TTC549 (cell line): ENCODE data around the gene SLC6A8.
"Not testable (repeated sequence)": the region's sequence is repeated elsewhere in the genome, so short reads cannot be mapped to it uniquely, and the experiment has no call there.

Experiments used
- FAIRE-seq: peaks from 2 replicates; lab custom pipeline; 2012; peaks lifted over from hg19 to GRCh38; lab: Jason Lieb, UNC

The SLC6A8 gene

GRCh38 chrX:153708415-153708814 lies 20.7 kb downstream of the SLC6A8 start:
- no peak for FAIRE-seq

DNA sequence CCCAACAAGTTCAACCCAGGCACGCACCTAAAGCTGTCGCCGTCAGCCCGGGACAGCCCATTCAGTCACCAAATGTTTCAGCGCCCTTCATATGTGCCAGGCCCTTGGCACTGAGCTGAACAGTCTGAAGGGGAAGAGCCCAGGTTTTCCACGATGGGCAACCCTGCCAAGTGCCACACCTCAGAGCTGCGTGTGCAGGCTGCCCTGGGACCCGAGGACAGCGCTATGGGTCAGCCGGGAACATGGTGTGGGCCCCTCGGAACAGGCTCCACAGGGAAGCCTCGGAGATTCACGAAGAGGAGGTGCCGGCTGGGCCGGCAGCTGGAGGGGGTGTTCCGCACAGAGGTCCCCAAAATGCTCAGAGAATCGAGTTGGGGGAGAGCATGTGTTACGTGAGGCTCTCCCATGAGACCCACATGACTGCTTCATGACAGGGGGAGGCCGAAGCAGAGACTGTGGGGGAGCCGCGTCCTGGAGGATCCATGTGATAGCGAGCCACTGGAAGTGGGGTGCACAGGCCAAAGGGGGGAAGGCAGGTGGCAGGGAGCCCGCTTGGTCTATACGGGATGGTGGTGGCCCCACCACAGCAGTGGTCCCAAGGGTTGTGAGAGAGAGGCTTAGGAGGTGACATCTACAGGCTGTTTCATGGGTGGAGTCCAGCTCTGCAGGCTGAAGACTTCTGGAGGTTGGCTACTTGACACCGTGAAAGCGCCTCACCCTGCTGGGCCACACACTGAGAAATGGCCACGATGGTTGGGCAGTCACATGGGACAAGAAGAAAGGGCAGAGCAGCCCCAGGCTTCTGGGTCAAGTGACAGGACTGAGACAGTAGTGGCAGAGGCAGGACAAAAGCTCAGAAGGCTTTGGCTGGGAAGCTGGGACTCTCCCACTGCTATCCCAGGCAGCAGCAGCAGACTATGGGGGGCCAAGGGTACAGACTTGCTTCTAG lies 22.3 kb downstream of the SLC6A8 start:
- FAIRE-seq, result no peak

DNA sequence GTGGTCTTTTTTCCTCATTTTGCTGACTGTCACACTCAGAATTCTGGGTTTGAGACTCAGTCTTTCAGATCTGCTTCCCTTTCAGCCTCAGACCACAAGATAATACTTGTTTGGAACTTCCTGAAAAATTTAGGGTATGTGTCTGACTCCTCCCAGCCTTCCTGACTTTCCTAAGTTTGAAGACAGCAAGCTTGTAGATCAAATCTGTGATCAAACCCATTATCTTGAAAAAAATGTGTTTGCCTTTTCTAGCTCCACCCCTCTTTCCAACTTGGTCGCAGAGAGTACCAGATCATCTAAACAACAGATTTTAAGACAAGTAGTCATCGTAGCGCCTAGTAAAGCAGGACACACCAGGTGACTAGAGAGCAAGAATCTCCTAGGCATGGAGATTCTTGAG lies 26.5 kb downstream of the SLC6A8 start:
- FAIRE-seq, result no peak

DNA sequence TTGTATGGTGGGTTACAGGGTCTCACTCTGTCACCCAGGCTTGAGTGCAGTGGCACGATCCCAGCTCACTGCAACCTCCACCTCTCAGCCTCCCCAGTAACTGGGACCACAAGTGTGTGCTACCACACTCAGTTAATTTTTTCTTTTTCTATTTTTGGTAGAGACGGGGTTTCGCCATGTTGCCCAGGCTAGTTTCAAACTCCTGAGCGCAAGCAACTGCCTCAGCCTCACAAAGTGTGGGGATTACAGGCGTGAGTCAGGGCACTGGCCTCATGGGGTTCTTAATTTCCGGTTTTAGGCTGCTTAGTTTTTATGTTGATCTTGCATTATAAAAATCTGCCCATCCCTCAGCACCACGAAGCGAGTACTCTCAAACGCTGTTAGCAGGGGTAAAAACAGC lies 29.7 kb downstream of the SLC6A8 start:
- FAIRE-seq, result no peak

DNA sequence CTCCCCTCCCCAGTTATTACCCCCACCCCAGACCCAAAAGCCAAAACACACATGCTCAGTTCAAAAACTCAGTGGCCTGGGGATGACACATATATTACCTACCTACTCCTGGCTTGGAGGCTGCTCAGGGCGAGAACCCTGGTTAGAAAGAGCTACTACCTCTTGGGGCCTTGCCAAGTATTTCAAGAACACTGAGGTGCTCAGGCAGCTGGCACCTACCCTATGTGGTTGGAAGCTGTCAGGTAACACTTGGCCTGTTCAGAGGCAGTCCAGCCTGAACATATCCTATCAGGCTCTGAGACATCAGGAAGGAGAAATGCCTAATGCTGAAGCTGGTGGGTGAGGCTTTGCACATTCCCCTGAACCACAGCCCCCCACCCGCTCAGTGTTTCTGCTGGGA lies 31.5 kb downstream of the SLC6A8 start:
- FAIRE-seq, result no peak

- no peak for FAIRE-seq
These were observed 32.0 kb downstream of the SLC6A8 start for GRCh38 chrX:153719701-153720100.

- no peak for FAIRE-seq
These were observed 35.1 kb downstream of the SLC6A8 start for GRCh38 chrX:153722704-153723350.

GRCh38 chrX:153723351-153724251 lies 35.9 kb downstream of the SLC6A8 start:
- FAIRE-seq, result no peak

DNA sequence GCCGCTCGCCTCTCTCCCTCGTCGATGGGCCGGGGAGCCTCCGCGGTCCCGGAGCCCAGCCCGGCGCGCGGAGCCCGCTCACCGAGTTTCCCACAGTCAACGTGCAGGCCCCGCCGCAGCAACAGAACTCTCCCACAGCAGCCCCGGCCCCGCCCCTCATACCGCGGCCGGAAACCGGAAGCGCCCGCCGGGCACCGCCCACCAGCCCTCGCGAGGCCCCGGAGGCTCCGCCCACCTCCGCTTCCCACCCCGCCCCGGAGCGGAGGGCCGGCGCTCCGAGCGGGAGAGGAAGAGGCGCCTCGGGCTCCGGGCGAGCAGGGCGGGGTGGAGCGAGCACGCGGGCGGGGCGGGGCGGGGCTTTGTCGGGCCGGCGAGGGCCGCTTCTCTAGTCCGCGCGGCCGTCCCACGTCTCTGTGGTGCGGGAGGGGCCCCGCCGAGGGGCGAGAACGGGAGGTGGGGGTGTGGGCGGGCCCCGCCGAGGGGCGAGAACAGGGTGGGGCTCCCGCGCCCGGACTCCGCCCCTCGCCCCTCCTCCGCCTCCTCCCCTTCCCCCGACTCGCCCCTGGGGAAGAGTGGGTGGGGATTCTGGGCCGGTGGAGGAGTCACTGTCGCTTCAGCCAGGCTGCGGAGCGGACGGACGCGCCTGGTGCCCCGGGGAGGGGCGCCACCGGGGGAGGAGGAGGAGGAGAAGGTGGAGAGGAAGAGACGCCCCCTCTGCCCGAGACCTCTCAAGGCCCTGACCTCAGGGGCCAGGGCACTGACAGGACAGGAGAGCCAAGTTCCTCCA lies 36.7 kb downstream of the SLC6A8 start, which contains the start of the genes ABCD1 and BCAP31:
ABCD1 (plus strand) TSS at position 605 of the 787 bp plus-strand sequence. CDS start 411 bp downstream, outside the sequence.
BCAP31 (minus strand) TSS at position 136 of the 787 bp plus-strand sequence. CDS start 1,143 bp downstream, outside the sequence.
- FAIRE-seq, result no peak

DNA sequence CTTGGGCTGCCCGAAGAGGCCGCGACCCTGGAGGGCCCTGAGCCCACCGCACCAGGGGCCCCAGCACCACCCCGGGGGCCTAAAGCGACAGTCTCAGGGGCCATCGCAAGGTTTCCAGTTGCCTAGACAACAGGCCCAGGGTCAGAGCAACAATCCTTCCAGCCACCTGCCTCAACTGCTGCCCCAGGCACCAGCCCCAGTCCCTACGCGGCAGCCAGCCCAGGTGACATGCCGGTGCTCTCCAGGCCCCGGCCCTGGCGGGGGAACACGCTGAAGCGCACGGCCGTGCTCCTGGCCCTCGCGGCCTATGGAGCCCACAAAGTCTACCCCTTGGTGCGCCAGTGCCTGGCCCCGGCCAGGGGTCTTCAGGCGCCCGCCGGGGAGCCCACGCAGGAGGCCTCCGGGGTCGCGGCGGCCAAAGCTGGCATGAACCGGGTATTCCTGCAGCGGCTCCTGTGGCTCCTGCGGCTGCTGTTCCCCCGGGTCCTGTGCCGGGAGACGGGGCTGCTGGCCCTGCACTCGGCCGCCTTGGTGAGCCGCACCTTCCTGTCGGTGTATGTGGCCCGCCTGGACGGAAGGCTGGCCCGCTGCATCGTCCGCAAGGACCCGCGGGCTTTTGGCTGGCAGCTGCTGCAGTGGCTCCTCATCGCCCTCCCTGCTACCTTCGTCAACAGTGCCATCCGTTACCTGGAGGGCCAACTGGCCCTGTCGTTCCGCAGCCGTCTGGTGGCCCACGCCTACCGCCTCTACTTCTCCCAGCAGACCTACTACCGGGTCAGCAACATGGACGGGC lies 37.5 kb downstream of the SLC6A8 start:
- no peak for FAIRE-seq

DNA sequence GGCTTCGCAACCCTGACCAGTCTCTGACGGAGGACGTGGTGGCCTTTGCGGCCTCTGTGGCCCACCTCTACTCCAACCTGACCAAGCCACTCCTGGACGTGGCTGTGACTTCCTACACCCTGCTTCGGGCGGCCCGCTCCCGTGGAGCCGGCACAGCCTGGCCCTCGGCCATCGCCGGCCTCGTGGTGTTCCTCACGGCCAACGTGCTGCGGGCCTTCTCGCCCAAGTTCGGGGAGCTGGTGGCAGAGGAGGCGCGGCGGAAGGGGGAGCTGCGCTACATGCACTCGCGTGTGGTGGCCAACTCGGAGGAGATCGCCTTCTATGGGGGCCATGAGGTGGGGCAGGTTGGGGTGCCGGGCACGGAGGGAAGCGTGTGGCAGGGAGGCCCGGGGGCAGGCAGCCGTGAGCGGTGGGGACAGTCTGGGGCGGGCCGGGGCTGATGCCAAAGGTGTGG lies 38.1 kb downstream of the SLC6A8 start:
- FAIRE-seq, result no peak

- no peak for FAIRE-seq
These were observed 38.8 kb downstream of the SLC6A8 start for GRCh38 chrX:153726286-153727122.

DNA sequence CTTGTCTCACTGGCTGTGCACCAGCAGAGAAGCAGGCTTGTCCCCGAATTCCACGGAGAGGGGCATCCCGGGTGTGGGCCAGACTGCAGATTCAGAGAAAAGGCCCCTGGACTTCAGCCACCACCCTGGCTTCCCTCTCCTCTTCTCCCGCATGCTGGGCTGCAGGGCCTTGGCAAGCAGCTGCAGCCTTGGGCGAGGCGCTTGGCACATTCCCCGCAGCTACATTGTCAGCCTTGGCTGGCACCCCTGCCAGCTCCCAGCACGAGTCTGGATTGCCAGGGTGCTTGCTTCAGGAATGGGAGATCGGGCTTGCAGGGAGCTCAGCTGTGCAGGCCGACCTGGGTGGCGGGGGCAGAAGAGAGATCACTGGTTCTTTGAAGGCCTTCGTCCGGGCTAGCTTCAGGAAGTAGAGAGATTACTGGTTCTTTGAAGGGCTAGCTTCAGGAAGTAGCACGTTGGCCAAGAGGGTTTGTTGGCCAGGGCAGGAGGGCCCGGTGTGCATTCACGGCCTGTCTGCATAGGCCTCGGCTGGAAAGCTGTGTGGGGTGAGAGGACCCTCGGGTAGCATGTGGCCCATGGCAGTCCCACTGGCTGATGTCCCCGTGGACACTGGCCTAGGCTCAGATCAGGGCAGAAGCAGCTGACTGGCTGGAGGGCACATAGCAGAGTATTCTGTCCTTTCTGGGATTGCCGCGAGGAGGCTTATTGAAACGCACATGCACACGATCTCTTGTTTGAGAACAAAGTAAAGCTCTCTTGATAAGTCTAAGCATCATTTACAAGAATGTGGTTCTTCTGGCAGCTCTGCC lies 39.6 kb downstream of the SLC6A8 start:
- no peak for FAIRE-seq

- FAIRE-seq, result no peak
These were observed 40.4 kb downstream of the SLC6A8 start for GRCh38 chrX:153728095-153728494.

GRCh38 chrX:153728951-153729631 lies 41.4 kb downstream of the SLC6A8 start:
- FAIRE-seq, result no peak

- FAIRE-seq, result not testable (repeated sequence)
These were observed 42.4 kb downstream of the SLC6A8 start for GRCh38 chrX:153730115-153730514.

DNA sequence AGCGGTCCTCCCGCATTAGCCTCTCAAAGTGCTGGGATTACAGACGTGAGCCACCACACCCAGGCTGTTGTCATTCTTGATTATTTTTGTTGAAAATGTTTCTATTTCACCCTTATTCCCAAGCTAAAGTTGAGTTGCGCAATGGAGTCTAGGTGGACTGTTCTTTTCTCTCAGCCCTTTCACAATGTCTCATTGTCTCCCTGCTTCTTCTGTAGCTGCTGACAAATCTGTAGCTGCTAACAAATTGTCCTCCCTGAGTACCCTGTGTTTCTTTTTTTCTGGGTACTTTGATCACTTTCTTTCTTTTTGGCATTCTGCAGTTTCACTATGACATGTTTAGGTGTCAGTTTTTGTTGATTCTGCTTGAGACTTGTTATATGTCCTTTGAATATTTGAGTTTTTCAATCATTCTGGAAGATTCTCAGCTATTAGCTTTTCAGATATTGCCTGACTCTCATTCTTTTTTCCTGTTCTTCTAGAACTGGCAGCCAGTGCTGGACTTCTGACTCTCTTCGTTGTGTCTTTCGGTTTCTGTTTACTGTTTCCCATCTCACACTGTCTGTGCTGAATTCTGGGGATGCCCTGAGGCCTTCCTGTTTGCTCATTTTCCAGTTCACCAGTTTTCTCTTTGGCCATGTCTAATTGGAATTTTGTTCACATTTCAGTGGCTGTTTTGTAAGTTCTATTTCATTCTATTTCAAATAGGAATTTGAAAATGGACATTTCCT lies 43.6 kb downstream of the SLC6A8 start:
- no peak for FAIRE-seq
